ENCODE data around the gene HDHD2.

The HDHD2 gene

DNA sequence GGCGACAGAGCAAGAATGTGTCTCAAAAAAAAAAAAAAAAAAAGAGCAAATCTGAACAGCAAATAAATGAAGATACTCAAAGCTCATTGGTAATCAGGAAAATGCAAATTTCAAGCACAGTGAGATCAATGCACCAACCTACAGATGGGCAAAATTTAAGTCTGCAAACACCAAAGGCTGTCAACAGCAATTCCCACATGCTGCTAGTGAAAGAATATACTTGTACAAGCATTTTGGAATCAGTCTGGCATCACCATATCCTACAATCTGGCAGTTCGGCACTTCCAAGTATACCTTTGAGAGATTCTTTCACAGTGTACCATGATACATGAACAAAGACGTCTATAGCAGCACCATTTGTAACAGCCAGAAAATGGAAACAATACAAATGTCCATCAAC, 4.1 kb downstream of the HDHD2 start:
- Histone ChIP-seq H3K9ac (ENCODE audit: insufficient read length, low read depth) (no peak overlapping the region), H3K4me3 (ENCODE audit: insufficient read length, low read depth) (no peak overlapping the region), H3K9me3 (ENCODE audit: insufficient read depth, low read length) (no peaks in the 10 kb centered on the region), H3K36me3 (ENCODE audit: insufficient read depth, insufficient read length, low read length) (no peaks in the 10 kb centered on the region), H3K27me3 (ENCODE audit: insufficient read depth, insufficient read length) (no peaks in the 10 kb centered on the region), H3K4me1 (ENCODE audit: insufficient read depth, insufficient read length) (peaks cover 2% of the 10 kb centered on the region)
- no peak for DNase-seq (ENCODE audit: low read depth, low spot score)
- no peak for TF ChIP-seq YY1 (IDR thresholded peaks at IDR 0.05; ENCODE audit: insufficient read depth, insufficient read length)
- TF ChIP-seq SUZ12 (IDR thresholded peaks at IDR 0.05; ENCODE audit: extremely low read depth, insufficient read depth, insufficient read length), result no peak
- no peak for TF ChIP-seq ZNF274 (IDR thresholded peaks at IDR 0.05; ENCODE audit: low read depth, low read length)

DNA sequence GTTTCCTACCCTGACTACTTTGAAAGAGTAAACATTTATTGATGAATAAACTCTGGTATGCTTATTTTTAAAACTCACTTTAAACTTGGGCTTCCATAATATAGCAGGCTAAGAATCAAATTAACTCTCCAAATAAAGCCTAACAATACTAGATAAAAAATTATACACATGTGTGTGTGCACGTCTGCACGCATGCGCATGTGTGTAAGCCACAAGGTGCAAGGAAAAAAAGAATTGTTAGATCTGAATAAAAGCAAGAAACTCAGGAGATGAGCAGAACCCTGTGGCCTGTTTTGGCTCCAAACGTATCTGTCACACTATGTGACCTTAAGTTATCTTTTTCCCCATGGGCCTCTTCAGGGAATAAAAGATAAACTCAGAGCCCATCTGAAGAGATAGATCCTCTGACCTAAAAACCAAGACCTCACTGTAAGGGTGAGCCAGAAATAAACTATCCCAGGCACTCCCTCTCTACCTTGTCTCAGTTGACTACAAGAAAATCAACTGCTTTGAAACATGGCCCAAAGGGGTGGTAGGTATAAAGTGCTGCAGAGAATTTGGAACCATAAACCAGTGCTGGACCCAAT, 6.3 kb downstream of the HDHD2 start:
- Histone ChIP-seq H3K36me3 (ENCODE audit: insufficient read depth, insufficient read length, low read length) (no peaks in the 10 kb centered on the region), H3K9me3 (ENCODE audit: insufficient read depth, low read length) (no peaks in the 10 kb centered on the region), H3K4me3 (ENCODE audit: insufficient read length, low read depth) (no peak overlapping the region), H3K9ac (ENCODE audit: insufficient read length, low read depth) (no peak overlapping the region), H3K27me3 (ENCODE audit: insufficient read depth, insufficient read length) (no peaks in the 10 kb centered on the region), H3K4me1 (ENCODE audit: insufficient read depth, insufficient read length) (no peaks in the 10 kb centered on the region)
- no peak for TF ChIP-seq ZNF274 (IDR thresholded peaks at IDR 0.05; ENCODE audit: low read depth, low read length)
- TF ChIP-seq SUZ12 (IDR thresholded peaks at IDR 0.05; ENCODE audit: extremely low read depth, insufficient read depth, insufficient read length), result no peak
- no peak for TF ChIP-seq YY1 (IDR thresholded peaks at IDR 0.05; ENCODE audit: insufficient read depth, insufficient read length)
- no peak for DNase-seq (ENCODE audit: low read depth, low spot score)

DNA sequence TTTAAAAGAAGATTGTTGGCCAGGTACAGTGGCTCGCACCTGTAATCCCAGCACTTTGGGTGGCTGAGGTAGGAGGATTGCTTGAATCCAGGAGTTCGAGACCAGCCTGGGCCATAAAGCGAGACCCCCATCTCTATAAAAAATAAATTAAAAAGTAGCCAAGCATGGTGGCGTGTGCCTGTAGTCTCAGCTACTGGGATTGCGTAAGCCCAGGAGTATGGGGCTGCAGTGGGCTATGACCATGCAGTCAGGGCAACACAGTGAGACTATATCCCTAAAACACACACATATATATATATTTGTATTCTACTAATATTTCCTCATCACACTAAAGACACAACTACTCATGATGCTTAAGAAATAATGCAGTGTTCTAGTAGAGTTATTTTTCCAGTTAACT, 7.1 kb downstream of the HDHD2 start:
- Histone ChIP-seq H3K9ac (ENCODE audit: insufficient read length, low read depth) (no peak overlapping the region), H3K9me3 (ENCODE audit: insufficient read depth, low read length) (no peaks in the 10 kb centered on the region), H3K4me1 (ENCODE audit: insufficient read depth, insufficient read length) (no peaks in the 10 kb centered on the region), H3K4me3 (ENCODE audit: insufficient read length, low read depth) (no peak overlapping the region), H3K27me3 (ENCODE audit: insufficient read depth, insufficient read length) (no peaks in the 10 kb centered on the region), H3K36me3 (ENCODE audit: insufficient read depth, insufficient read length, low read length) (no peaks in the 10 kb centered on the region)
- no peak for DNase-seq (ENCODE audit: low read depth, low spot score)
- TF ChIP-seq YY1 (IDR thresholded peaks at IDR 0.05; ENCODE audit: insufficient read depth, insufficient read length), result no peak
- no peak for TF ChIP-seq SUZ12 (IDR thresholded peaks at IDR 0.05; ENCODE audit: extremely low read depth, insufficient read depth, insufficient read length)
- TF ChIP-seq ZNF274 (IDR thresholded peaks at IDR 0.05; ENCODE audit: low read depth, low read length), result no peak

DNA sequence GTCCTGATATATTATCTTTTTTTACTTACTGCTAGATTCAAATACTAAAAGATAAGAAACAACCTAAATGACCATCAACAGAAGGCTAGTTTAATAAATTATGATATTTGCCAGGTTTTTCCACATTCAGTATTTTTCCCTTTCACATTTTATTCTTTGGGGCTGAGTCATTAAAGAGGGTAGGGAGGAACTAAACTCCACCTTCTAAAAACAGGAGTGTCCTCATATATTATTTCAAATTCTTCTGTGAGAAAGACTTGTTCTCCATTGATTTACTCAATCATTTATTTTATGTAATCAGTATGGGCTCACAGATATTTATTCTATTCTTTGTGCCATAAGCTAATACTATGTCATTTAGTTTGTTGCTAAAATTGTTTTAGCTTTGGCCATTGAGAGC, 9.0 kb downstream of the HDHD2 start:
- DNase-seq (ENCODE audit: low read depth, low spot score), result no peak
- no peak for TF ChIP-seq SUZ12 (IDR thresholded peaks at IDR 0.05; ENCODE audit: extremely low read depth, insufficient read depth, insufficient read length)
- TF ChIP-seq YY1 (IDR thresholded peaks at IDR 0.05; ENCODE audit: insufficient read depth, insufficient read length), result no peak
- TF ChIP-seq ZNF274 (IDR thresholded peaks at IDR 0.05; ENCODE audit: low read depth, low read length), result no peak
- H3K9ac ChIP-seq (ENCODE audit: insufficient read length, low read depth), result no peak overlapping the region
- no peaks in the 10 kb centered on the region for H3K27me3 ChIP-seq (ENCODE audit: insufficient read depth, insufficient read length)
- no peaks in the 10 kb centered on the region for H3K4me1 ChIP-seq (ENCODE audit: insufficient read depth, insufficient read length)
- H3K9me3 ChIP-seq (ENCODE audit: insufficient read depth, low read length), result no peaks in the 10 kb centered on the region
- no peak overlapping the region for H3K4me3 ChIP-seq (ENCODE audit: insufficient read length, low read depth)
- H3K36me3 ChIP-seq (ENCODE audit: insufficient read depth, insufficient read length, low read length), result peaks cover 8% of the 10 kb centered on the region

DNA sequence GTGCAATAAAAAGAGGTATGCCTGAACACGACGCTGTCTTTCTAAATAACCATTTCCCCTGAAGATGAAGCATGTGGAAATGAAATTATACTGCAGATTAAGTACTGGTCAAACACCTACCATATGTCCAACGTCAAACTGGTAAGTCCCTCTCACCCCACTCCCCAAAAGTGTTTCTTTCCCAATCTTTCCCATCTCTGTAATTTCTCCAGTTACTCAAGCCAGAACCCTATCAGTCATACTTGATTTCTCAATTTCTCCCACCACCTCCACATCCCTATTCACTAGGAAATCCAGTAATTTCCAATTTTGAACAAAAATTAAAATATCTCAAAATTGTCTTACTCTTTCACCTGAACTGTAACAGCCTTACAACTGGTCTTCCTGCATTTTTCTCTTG, 29.2 kb downstream of the HDHD2 start:
- Histone ChIP-seq H3K4me3 (ENCODE audit: insufficient read length, low read depth) (no peak overlapping the region), H3K27me3 (ENCODE audit: insufficient read depth, insufficient read length) (no peaks in the 10 kb centered on the region), H3K9me3 (ENCODE audit: insufficient read depth, low read length) (no peaks in the 10 kb centered on the region), H3K36me3 (ENCODE audit: insufficient read depth, insufficient read length, low read length) (peaks cover 7% of the 10 kb centered on the region), H3K9ac (ENCODE audit: insufficient read length, low read depth) (no peak overlapping the region), H3K4me1 (ENCODE audit: insufficient read depth, insufficient read length) (no peaks in the 10 kb centered on the region)
- no peak for DNase-seq (ENCODE audit: low read depth, low spot score)
- TF ChIP-seq ZNF274 (IDR thresholded peaks at IDR 0.05; ENCODE audit: low read depth, low read length) (no peak), YY1 (IDR thresholded peaks at IDR 0.05; ENCODE audit: insufficient read depth, insufficient read length) (no peak), SUZ12 (IDR thresholded peaks at IDR 0.05; ENCODE audit: extremely low read depth, insufficient read depth, insufficient read length) (no peak)

DNA sequence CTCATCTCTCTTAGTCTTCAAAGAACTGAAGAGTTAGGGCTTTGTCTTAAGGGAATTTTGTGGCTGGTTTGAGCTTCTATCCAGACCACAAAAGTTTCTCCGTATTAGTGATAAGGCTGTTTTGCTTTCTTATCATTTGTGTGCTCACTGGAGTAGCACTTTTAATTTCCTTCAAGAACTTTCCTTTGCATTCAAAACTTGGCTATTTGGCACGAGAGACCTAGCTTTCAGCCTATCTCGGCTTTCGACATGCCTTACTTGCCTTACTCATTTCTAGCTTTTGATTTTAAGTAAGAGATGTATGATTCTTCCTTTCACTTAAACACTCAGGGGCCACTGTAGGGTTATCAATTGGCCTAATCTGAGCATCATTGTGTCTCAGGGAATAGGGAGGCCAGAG, 29.9 kb downstream of the HDHD2 start:
- Histone ChIP-seq H3K9ac (ENCODE audit: insufficient read length, low read depth) (no peak overlapping the region), H3K4me1 (ENCODE audit: insufficient read depth, insufficient read length) (no peaks in the 10 kb centered on the region), H3K36me3 (ENCODE audit: insufficient read depth, insufficient read length, low read length) (peaks cover 7% of the 10 kb centered on the region), H3K27me3 (ENCODE audit: insufficient read depth, insufficient read length) (no peaks in the 10 kb centered on the region), H3K4me3 (ENCODE audit: insufficient read length, low read depth) (no peak overlapping the region), H3K9me3 (ENCODE audit: insufficient read depth, low read length) (no peaks in the 10 kb centered on the region)
- DNase-seq (ENCODE audit: low read depth, low spot score), result no peak
- no peak for TF ChIP-seq SUZ12 (IDR thresholded peaks at IDR 0.05; ENCODE audit: extremely low read depth, insufficient read depth, insufficient read length)
- TF ChIP-seq YY1 (IDR thresholded peaks at IDR 0.05; ENCODE audit: insufficient read depth, insufficient read length), result no peak
- no peak for TF ChIP-seq ZNF274 (IDR thresholded peaks at IDR 0.05; ENCODE audit: low read depth, low read length)

DNA sequence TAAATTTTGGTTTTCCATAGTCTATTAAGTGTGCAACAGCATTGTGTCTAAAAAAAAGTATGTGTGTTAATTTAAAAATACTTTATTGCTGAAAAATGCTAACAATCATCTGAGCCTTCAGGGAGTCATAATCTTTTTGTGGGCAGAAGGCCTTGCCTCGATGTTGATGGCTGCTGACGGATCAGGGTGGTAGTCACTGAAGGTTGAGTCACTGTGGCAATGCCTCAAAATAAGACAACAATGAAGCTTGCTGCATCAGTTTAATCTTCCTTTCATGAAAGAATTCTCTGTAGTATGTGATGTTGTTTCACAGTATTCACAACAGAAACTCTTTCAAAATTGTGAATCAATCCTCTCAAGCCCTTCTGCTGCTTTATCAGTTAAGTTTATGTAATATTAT, 31.3 kb downstream of the HDHD2 start:
- TF ChIP-seq SUZ12 (IDR thresholded peaks at IDR 0.05; ENCODE audit: extremely low read depth, insufficient read depth, insufficient read length), result no peak
- TF ChIP-seq ZNF274 (IDR thresholded peaks at IDR 0.05; ENCODE audit: low read depth, low read length), result no peak
- no peak for TF ChIP-seq YY1 (IDR thresholded peaks at IDR 0.05; ENCODE audit: insufficient read depth, insufficient read length)
- no peaks in the 10 kb centered on the region for H3K27me3 ChIP-seq (ENCODE audit: insufficient read depth, insufficient read length)

More for the DNA sequence above, 31.3 kb downstream of the HDHD2 start:
- no peak overlapping the region for H3K9ac ChIP-seq (ENCODE audit: insufficient read length, low read depth)
- H3K4me3 ChIP-seq (ENCODE audit: insufficient read length, low read depth), result no peak overlapping the region
- peaks cover 7% of the 10 kb centered on the region for H3K36me3 ChIP-seq (ENCODE audit: insufficient read depth, insufficient read length, low read length)
- no peak for DNase-seq (ENCODE audit: low read depth, low spot score)
- H3K9me3 ChIP-seq (ENCODE audit: insufficient read depth, low read length), result no peaks in the 10 kb centered on the region
- no peaks in the 10 kb centered on the region for H3K4me1 ChIP-seq (ENCODE audit: insufficient read depth, insufficient read length)

Measured in NT2/D1 (cell line).